OCI-LY7 (cell line): ENCODE measurements around the gene VPS54.

Experiments used
- EZH2phosphoT487 ChIP-seq: fragments of 200-600 bp; sonication (generic); IDR thresholded peaks from 2 replicates; pipeline ENCODE4 v1.6.1; 2018; ENCODE audit warnings: low read depth, borderline replicate concordance, mild to moderate bottlenecking, mixed run types, antibody characterized with exemption, low read length, moderate library complexity, mixed read lengths
- TF ChIP-seq, protein P1 (sequence below): fragments of 200-600 bp; sonication (generic); conservative IDR thresholded peaks from 2 replicates; pipeline ENCODE4 v1.5.1; 2014; ENCODE audit warnings: mild to moderate bottlenecking, antibody characterized with exemption, low read length, moderate library complexity, mixed read lengths

DNA sequence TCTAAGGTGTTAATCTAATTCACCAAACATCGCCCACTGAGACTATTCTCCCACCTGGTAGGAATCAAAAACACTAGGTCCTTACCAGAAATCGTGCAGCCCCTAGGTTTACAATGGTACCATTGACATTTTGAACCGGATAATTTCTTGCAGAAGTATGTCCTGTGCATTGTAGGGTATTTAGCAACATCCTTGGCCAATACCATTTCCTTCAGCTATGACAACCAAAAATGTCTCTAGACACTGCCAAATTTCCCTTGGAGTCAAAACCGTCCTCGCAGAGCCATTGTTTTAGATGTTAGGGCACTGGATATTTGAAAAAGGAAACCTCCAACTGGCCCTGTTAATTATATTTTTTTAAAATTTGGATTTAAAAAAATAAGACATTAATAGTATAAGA lies 3.8 kb downstream of the VPS54 start:
- TF ChIP-seq, protein P1, sequence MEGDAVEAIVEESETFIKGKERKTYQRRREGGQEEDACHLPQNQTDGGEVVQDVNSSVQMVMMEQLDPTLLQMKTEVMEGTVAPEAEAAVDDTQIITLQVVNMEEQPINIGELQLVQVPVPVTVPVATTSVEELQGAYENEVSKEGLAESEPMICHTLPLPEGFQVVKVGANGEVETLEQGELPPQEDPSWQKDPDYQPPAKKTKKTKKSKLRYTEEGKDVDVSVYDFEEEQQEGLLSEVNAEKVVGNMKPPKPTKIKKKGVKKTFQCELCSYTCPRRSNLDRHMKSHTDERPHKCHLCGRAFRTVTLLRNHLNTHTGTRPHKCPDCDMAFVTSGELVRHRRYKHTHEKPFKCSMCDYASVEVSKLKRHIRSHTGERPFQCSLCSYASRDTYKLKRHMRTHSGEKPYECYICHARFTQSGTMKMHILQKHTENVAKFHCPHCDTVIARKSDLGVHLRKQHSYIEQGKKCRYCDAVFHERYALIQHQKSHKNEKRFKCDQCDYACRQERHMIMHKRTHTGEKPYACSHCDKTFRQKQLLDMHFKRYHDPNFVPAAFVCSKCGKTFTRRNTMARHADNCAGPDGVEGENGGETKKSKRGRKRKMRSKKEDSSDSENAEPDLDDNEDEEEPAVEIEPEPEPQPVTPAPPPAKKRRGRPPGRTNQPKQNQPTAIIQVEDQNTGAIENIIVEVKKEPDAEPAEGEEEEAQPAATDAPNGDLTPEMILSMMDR, result no peak
- TF ChIP-seq EZH2phosphoT487, result no peak
